8988T (cell line): ENCODE measurements around the gene DISP3.

Source experiments
- DNase-seq: peaks from one replicate; pipeline ENCODE4 v3.0.0; 2011

The DISP3 gene

GRCh38 chr1:11458811-11459275 is 20.1 kb upstream of the DISP3 start:
- no peak for DNase-seq

DNA sequence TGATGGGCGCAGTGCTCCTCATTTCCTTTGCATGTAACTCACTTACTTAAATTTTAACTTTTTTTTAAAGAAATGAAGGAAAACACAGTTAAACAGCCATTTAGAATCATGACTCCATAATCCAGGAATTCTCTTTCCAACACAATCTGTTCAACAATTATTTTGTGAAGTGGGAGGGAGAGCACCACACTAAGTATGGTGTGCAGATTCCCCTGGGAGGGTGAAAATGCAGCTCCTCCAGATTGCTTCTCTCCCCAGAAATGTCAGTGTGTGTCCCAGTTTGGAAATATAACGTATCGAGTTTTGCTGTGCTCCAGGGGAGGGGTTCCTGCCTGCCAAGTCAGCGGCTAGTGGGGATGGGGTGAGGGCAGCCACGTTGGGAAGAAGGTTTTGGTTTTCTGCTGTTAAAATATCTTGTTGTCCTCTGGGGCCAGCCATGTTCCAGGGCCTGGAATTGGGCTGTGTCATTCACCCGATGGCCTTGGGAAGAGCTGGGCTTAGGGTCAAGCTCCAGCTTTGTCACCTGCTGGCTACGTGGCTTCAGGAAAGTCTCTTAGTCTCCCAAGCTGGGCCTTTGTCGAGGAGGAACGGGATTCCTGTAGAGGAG is 17.3 kb upstream of the DISP3 start:
- DNase-seq = no peak

DNA sequence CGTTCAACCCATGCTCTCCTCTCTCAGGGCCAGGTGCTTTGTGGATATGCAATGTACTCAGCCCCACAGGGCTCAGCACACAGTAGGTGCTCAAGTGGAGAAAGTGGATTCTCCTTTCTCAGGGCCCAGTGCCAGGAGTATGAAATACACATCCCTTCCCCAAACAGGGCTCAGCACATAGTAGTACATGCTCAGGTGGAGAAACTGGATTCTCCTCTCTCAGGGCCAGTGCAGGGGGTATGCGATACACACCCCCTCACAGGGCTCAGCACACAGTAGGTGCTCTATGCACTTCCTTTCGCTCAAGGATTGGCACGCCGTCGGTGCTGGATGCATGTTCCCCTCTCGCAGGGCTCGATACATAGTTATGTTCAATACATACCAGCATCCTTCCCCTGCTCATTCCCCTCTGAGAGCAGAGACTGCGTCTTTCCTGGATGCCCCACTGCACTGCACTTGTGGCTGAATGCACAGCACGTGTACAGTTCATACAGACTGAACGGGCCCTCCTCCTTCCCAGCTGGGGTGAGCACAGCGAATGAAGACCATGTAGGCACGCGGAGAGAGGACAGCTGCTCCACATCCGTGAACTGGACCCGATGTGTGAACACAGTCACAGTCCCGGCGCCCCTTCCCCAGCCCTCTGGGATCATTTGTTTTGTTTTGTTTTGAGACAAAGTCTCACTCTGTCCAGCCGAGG is 16.6 kb upstream of the DISP3 start:
- no peak for DNase-seq

GRCh38 chr1:11463177-11463576 is 15.8 kb upstream of the DISP3 start:
- no peak for DNase-seq

DNA sequence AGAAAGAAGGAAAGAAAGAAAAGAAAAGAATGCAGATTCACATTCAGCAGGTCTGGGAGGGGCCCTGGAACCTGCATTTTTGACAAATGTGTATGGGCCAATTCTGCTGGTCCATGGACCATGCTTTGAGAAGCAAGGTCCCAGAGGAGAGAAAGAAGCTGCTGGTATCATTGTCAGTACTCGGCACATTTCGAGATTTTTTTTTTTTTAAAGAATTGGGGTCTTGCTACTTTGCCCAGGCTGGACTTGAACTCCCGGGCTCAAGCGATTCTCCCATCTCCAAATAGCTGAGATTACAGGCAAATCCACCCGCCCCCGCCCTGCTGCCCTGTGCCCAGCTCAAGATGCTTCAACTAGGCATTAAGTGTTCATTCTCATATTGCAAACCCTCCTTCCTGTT is 13.6 kb upstream of the DISP3 start:
- DNase-seq = no peak

- DNase-seq = no peak
These were observed 12.5 kb upstream of the DISP3 start for GRCh38 chr1:11466416-11466815.

- DNase-seq = no peak
These were observed 10.1 kb upstream of the DISP3 start for GRCh38 chr1:11468878-11469277.

- no peak for DNase-seq
These were observed 8.0 kb upstream of the DISP3 start for GRCh38 chr1:11470912-11471311.

DNA sequence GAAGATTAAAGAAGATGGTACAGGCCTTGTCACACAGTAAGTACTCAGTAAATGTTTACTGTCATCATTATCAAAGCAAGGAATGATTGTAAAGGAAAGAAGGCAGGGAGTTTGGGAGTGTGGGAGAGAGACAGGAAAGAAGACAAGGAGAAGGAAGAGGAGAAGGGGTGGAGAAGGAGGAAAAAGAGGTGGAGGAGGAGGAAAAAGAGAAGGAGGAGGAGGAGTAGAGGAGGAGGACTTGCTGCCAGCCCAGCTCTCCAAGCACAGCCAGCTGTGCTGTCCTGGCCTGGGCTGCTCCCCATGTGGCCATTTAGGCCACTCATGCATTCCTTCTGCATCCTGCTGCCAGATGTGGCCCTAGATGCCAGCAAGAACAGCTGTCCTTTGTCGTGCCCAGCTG is 7.5 kb upstream of the DISP3 start:
- no peak for DNase-seq

GRCh38 chr1:11472284-11472683 is 6.7 kb upstream of the DISP3 start:
- DNase-seq = no peak

GRCh38 chr1:11472741-11473140 is 6.2 kb upstream of the DISP3 start:
- no peak for DNase-seq

DNA sequence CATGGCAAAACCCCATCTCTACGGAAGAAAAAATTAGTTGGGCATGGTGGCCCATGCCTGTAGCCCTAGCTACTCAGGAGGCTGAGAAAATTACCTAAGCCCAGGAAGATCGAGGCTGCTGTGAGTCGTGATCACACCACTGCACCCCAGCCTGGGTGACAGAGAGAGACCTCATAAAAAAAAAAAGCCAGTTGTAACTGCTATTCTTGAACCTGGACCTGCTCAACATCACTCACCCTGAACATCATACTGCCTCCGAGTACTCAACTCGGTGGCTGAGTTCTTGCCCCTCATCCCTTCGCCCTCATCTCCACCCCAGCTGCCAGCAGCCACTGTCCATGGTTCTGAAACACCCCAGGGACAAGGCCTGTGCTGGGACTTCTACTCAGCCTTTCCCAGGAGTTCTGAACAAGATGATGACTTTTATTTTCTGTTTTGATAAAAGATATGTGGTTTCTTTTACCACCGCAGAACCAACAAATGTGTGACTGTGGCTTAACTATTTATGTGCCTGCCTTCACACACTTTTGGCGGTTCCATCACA is 5.4 kb upstream of the DISP3 start:
- peak; percentile 44 for DNase-seq

- no peak for DNase-seq
These were observed 4.1 kb upstream of the DISP3 start for GRCh38 chr1:11474826-11475225.

DNA sequence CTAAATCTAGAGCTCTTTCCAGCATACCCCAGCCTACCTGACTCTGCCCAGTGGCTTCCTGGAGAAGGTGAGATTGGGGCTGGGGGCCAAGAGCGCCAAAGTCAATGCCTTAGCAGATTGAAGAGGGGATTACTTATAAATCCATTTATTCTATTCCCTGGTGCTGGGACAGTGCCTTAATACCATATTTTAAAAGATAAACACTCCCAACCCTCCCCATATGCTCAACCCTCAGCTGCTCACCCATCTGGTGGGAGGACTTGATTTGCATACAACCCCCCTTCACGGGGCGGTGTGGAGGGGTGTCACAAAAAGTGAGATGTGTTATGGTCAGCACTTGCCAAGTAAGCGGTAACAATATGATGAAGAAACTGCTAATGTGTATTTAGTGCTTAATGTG is 3.2 kb upstream of the DISP3 start:
- DNase-seq = no peak

DNA sequence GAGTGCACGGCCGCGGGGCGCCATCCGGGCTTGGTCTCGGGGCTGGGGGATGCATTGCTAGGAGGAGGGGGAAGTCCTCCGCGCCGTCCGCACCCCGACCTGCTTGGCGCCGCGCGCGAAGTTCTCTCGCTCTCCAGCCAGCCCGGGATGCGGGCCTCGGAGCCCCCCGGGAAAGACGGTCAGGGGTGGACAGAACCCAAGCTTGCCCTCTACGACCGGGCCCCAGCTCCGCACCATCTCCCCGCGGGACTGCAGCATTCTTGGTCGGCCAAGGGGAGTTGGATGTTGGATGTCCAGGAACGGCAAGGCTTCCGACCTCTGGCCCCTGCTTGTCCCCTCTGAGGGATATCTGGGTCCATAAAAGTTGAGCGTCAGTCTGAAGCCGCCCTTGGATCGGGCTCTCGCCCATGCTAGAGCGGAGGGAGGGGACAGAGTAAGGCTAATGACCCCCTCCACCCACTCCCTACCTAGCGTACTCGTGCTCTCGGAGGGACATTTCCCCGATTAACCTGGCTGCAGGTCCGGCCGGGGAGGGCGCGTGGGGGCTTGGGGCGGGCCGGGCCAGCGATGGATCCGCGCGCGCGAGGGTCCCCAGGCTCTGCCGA is 522 bp downstream of the DISP3 start:
- DNase-seq = no peak

GRCh38 chr1:11481019-11481418 is 2.1 kb downstream of the DISP3 start:
- no peak for DNase-seq

- DNase-seq = no peak
These were observed 3.2 kb downstream of the DISP3 start for GRCh38 chr1:11482198-11482597.

GRCh38 chr1:11482701-11483479 is 3.9 kb downstream of the DISP3 start:
- DNase-seq = no peak

DNA sequence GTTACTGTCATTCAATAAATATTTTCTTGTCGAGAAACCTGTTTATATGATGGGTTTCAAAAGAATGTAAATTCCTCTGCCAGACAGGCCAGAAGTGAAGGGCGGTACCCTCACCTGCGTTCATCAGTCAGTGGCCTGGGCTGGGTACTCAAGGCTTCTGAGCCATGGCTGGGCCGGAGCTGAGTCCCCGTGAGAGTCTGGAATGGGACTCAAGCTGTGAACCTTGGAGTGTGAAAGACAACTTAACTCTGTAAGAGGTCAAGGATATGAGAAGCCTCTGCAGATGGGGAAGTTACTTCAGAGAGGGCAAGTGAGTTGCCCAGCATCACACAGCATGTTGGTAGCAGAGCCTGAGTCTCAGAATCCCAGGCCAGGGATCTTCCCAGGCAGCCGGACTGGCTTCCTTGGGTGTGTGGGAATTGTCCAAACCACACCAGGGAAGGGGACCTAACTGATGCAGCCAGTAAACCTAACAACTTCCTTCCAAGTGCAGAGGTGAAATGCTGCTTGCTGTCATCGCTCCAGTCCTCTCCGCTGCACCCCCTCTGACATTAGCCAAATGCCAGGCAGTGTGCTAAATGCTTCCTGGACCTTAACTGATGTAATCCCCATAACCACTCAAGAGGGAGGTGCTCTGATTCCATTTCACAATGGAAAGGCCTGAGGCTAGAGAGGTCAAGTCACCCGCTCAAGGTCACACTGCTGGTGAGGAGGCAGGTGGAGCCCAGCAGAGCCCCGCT is 4.8 kb downstream of the DISP3 start:
- no peak for DNase-seq

DNA sequence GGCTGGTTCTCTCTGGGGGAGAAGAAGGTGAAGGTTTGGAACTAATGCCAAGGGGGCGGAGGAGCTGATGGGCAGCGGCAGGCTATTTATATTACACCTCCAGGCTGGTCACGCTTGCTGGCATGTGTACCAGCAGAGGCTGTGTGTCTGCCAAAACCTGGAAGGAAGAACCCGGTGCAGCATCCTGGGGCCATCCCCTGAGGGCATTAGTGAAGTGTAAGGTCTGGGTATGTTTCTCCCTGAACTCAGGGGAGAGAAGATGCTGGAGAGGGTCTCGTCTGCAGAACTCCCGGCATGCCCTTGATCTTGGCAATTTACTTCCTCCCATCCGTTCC is 5.3 kb downstream of the DISP3 start:
- DNase-seq = no peak

DNA sequence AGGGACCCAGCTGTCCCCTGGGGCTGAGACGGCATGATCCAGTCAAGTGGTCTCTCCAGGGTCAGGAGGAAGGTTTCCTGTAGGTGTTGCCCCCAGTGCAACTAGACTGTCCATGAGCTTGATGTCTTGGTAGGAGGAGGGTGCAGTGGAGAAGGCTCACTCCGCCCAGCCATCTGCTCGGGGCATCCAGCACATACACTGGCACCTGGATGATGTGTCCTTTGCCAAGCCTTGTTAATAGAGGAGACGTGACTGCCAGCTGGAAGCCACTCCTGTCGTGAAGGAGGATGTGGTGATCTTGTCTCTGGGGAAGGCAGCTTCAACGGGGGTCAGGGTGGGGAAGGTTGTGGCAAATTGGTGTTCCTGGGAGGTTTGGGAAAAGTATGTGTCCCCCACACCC is 6.2 kb downstream of the DISP3 start:
- DNase-seq = no peak

- DNase-seq = no peak
These were observed 7.5 kb downstream of the DISP3 start for GRCh38 chr1:11486231-11487009.
